GM12872 (cell line): ENCODE results near the gene NYAP1.

ENCODE experiments used
- TF ChIP-seq, protein P1 (sequence below): IDR thresholded peaks from 3 replicates; pipeline ENCODE4 v1.5.1; 2011; ENCODE audit warnings: low read depth, mild to moderate bottlenecking, low read length, moderate library complexity; ENCODE audit not compliant: insufficient read depth

Gene NYAP1

GRCh38 chr7:100504887-100505611 lies 21.3 kb downstream of the NYAP1 start:
- TF ChIP-seq, protein P1, sequence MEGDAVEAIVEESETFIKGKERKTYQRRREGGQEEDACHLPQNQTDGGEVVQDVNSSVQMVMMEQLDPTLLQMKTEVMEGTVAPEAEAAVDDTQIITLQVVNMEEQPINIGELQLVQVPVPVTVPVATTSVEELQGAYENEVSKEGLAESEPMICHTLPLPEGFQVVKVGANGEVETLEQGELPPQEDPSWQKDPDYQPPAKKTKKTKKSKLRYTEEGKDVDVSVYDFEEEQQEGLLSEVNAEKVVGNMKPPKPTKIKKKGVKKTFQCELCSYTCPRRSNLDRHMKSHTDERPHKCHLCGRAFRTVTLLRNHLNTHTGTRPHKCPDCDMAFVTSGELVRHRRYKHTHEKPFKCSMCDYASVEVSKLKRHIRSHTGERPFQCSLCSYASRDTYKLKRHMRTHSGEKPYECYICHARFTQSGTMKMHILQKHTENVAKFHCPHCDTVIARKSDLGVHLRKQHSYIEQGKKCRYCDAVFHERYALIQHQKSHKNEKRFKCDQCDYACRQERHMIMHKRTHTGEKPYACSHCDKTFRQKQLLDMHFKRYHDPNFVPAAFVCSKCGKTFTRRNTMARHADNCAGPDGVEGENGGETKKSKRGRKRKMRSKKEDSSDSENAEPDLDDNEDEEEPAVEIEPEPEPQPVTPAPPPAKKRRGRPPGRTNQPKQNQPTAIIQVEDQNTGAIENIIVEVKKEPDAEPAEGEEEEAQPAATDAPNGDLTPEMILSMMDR = no peak

DNA sequence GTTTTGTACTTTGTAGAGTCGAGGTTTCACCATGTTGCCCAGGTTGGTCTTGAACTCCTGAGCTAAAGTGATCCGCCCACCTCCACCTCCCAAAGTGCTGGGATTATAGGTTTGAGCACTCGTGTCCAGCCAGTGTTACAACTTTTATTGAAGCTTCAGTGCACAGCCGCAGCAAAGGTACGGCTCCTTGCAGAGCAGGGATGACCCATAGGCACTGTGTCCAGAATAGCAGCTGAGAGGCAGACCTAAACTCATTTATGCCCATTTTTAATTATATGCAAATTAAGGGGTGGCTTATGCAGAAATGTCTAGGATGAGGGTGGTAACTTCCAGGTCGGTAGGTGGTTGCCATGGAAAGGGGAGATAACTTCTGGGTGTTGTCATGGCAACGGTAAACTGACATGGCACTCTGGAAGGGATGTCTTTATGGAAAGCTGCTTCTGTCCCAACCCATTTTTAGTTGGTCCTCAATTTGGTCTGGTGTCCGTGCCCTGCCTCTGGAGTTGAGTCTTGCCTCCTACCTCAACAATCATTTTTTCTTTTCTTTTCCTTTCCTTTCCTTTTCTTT lies 22.7 kb downstream of the NYAP1 start:
- TF ChIP-seq, protein P1 = no peak

GRCh38 chr7:100509231-100509630 lies 25.5 kb downstream of the NYAP1 start:
- TF ChIP-seq, protein P1 = no peak

DNA sequence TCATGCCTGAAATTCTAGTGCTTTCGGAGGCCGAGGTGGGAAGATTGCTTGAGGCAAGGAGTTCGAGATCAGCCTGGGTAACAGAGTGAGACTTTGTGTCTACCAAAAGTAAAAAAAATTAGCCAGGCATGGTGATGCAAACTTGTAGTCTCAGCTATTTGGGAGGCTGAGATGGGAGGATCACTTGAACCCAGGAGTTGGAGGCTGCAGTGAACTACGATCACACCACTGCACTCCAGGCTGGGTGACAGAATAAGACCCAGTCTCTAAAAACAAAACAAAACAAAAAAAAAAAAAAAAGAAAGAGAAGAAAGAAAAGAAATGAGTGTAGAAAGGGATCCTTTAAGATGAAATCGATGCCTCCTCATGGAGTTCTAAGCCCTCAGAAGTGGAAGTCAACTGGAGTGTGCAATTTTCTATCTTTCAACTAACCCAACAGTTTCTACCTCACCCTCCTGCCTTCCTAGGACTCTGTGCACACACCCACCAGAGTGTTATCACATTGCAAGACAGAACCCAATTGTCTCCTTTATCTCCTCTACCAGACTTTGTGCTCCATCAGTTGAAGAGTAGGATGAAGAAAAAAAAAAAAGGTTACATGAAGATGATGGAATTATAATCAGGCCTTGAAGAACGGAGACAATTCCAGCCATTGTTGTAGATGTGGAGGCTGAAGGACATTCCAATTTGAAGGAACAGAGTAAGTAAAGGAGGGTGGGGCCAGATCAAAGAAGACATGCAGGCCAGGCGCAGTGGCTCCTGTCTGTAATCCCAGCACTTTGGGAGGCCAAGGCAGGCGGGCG lies 26.9 kb downstream of the NYAP1 start:
- TF ChIP-seq, protein P1 = no peak

DNA sequence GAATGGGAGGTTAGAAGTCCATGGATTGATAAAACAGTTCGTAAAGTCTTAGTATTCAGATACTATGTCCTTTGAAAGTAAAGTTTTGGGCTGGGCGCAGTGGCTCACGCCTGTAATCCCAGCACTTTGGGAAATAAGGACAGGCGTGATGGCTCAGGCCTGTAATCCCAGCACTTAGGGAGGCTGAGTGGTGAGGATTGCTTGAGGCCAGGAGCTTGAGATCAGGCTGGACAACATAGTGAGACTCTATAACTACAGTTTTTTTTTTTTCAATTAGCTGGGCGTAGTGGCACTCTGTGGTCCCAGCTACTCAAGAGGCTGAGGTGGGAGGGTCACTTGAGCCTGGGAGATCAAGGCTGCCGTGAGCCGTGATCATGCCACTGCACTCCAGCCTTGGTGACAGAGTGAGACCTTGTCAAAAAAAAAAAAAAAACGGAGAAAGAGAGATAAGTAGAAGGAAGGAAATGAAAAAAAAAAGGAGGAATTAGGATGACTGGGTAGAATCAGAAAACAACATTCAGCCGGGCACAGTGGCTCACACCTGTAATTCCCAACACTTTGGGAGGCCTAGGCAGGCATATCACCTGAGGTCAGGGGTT lies 29.6 kb downstream of the NYAP1 start:
- TF ChIP-seq, protein P1 = no peak

DNA sequence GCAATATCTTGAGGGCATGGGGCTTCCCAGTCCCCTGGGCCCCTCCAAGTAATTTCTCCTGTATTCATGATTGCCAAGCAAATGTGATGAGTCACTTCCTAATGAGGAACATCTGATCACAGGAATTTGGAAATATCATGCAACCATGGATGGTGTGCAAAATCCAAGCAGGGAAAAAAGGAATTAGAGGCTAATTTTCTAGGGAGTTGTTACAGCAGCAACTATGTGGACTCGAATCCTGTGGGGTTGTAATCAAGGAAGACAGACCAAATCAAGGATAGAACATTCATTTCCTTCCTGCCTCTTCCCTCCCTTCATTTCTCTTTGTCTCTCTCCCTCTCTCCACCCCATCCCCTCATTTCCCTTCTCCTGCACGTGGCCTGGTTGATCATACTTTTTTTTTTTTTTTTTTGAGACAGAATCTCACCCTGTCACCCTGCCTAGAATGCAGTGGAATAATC lies 31.4 kb downstream of the NYAP1 start:
- TF ChIP-seq, protein P1 = no peak

DNA sequence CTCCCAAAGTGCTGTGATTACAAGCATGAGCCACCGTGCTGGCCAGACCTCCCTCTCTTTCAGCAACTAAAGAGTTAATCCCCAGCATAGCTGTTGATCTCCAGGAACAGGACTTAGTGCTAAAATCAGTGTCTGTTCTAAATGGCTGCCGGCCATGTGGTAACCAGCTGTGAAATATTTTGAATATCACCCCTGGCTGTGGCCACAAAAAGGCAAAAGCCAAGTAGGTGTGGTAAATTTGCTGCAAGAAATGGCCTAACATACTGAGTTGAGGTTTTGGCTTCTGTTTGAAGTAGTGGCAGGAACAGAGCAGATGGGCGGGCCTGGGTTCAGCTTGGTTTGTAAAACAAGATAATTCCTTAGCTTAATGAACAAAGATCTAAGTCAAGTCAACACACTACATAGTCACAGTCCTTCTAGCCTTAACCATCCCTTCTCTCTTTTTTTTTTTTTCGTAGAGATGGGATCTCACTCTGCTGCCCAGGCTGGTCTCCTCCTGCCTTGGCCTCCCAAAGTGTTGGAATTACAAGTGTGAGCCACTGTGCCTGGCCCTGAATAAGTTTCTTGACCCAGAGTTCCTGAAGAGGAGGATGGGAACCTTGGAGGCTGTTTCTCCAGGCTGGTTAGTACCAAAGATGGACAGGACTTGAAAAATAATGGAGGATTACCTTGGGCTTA lies 32.5 kb downstream of the NYAP1 start:
- TF ChIP-seq, protein P1 = no peak
